HK-2 (cell line): ENCODE measurements around the gene GATA6.
A peak's percentile ranks its signal among the peaks of the same experiment; 100 is the strongest.
"Not testable (repeated sequence)": the region's sequence is repeated elsewhere in the genome, so short reads cannot be mapped to it uniquely, and the experiment has no call there.

Experiments used
- DNase-seq: peaks from one replicate; pipeline ENCODE4 v3.0.0-alpha.2; 2018; ENCODE audit not compliant: unreplicated experiment

GATA6 gene

DNA sequence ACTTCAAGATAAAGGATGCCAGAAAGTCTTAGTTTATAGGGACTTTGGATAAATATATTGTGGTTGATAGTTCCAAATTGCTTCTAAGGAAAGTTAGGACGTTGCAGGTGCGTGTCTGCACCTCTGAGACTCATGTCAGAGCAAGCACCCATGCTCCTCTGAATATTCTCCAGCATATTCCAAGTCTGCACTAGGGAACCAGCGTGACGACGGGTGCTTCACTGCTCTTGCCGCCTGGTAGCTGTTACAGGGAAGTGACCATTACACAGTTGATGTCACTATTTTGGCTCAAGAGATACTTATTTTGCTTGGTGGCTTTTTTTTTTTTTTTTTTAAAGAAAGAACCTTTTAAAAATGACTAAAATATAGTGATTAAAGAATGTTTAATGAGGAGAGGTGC, 35.6 kb downstream of the GATA6 start:
- no peak for DNase-seq

DNA sequence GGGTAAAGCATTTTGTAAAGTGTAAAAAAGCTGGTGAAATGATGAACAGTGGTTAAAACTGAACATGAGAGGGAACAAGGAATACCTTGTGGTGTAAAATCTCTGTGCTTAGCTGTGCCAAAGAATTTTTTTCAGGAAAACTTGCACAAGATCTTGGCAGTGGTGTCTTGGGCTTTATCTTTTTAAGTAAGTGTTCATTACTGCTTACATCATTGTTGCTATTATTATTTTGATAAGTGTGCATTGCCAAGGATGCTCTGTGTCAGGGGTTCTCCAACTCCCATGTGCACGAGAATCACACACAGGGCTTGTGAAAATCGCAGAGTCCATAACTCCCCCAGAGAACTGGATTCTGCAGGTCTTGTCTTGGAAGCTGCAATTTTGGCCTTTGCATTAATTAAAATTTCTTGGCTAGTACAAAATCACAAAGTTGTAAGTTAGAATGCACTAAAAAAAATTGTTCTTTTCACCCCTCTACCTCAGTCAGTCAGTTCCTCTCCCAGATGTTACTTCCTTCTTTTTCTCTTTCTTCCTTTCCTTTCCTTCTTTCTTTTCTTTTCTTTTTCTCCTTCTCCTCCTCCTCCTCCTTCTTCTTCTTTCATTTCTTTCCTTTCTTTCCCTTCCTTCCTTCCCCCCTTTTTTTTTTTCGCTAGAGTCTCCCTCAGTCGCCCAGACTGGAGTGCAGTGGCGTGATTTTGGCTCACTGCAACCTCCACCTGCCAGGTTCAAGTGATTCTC, 37.8 kb downstream of the GATA6 start:
- DNase-seq, result no peak

DNA sequence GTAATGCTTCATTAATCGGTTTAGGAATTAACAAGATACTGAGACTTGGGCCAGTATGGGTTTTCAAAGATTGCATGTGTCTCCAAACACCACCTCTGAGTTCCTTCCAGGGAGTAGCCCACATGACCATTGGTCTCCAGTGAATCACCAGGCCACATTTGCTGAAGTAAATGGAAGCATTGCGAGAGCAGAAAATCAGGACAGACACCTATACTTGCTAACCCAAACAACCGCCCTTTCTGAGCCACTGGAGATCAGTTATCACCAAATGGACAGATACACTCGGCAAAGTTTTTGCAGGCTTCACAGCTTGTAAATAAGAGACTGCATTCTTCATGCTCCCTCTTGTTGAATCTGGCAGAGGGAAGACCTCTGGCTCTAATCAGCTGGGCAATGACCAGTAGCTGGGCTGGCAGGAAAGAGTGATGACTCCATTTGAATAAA, 40.9 kb downstream of the GATA6 start:
- peak; percentile 38 for DNase-seq

DNA sequence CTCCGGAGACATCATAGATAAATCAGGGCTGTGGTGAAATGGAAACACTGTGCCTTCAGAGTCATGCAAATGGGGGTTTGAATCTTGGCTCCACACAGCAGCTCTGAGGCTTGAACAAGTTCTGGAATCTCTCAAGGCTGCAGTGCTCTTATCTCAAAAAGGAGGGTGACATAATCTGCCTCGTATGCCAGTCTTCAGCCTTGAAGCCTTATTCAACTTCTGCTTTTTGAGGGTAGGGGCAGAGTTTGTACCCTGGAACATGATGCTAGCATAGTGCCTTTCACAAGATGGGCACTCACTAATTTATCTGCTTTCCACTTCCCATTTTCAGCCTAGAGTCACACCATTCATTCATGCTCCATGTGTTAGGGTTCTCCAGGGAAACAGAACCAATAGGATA, 42.3 kb downstream of the GATA6 start:
- no peak for DNase-seq

DNA sequence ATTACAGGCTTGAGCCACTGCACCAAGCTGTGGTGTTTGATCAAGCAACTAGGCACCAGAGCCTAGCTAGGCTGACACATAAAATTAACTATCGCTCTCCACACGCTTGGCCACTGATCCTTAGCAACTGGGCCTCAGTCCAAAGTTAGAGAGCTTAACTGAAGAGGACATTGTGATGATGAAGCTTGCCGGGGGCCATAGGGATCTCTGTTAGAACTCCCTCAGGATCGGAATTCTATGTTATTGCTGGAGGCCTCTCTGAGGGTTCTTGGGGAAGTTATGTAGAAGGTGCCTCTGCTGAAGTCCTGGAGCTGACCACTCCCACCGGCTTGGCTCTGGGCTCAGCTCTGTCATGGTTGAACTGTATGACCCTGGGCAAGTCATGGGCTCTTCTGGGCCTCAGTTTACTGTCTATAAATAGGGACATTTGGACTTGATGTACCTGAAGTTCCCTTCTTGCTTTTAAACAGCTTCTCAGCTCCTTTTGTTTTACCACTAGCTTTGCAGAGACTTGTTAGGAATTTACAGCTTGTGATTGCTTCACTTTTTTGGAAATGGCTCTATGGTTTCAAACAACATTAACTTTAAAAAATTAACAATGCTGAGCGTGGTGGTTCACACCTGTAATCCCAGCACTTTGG, 44.1 kb downstream of the GATA6 start:
- DNase-seq, result peak; percentile 46

DNA sequence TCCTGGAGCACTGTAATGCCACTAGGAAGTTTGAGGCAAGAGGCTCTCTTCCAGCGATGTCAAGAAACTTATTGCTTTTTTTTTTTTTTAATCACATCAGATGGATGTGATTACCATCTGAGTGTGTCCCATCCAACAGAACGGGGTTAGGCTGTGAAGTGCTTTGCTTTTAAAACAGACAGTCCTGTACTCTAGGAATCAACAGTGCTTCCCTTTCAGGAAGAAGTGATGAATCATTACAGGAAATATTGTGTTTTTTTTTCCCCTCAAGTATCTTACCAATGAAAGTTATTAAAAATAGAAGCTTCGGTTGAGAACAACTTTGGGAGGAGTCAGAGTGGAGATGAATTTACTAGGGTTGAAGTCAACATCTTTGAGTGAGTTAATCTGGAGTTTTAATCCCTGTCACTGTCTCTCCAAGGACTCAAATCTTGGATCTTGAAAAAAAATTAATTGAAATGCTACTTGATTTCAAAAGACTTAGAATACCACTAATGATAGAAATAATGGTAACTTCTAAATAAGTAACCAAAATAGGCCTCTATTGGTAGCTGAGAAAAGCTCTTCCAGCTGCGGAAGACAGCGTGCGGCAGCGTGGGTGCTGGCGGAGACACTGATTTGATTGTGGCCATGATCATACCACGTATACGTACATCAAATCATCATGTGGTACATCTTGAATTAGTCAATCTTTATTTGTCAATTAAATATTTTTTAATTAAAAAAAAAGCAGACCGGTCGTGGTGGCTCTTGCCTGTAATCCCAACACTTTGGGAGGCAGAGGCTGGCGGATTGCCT, 45.5 kb downstream of the GATA6 start:
- no peak for DNase-seq

DNA sequence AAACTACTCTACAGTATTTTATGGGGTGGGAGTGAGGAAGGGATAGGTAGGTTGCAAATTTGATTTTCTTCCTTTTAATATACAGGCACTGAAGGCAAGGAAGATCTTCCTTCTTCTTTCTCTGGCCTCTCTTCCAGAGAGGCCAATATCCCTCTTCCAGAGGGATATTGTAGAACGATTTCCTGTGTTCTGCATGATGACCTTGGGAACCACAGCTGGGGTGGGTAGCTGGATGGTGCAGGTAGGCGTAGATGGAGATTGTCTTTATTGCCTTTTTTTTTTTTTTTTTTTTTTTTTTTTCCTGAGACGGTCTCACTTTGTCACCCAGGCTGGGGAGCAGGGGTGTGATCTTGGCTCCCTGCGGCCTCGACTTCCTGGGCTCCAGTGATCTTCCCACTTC, 49.4 kb downstream of the GATA6 start:
- DNase-seq, result no peak

DNA sequence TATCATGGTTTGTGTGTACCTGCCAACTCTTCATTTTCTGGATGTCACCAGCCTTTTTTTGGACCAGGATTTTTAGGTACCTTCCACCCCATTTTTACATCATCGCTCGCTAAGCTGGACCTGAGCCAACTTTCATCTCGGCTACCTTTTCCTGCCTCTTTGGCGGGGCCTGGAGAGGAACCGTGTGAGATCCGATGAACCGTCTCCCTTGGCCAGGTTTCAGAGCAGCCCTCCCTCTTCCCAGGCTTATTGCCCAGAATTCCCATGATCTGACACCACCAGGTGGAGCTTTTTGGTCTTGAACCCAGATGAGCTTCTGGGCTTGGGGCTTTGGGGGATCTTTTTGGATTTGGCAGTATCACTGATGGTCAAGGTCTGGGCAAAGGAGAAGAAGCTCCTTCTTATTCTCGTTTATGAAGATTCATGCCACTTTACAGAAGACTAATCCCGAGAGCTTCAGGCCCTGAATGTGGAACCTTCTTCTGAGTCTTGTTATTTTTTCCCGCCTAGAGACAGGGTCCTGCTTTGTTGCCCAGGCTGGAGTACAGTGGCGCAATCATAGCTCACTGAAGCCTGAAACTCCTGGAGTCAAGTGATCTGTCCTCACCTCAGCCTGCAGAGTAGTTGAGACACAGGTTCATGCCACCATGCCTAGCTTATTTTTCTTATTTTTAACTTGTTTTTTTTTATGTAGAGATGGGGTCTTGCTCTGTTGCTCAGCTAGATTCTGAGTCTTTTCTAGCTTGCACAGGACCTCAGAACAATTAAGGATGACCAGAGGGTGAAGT, 50.4 kb downstream of the GATA6 start:
- no peak for DNase-seq

DNA sequence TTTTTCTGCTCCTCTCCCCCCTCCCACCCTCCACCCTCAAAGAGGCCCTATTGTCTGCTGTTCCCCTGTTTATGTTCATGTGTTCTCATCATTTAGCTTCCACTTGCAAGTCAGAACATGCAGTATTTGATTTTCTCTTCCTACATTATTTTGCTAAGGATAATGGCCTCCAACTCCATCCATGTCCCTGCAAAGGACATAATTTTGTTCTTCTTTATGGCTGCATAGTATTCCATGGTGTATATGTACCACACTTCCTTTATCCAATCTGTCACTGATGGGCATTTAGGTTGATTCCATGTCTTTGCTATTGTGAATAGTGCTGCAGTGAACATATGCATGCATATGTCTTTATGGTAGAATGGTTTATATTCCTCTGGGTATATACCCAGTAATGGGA, 51.2 kb downstream of the GATA6 start:
- not testable (repeated sequence) for DNase-seq

DNA sequence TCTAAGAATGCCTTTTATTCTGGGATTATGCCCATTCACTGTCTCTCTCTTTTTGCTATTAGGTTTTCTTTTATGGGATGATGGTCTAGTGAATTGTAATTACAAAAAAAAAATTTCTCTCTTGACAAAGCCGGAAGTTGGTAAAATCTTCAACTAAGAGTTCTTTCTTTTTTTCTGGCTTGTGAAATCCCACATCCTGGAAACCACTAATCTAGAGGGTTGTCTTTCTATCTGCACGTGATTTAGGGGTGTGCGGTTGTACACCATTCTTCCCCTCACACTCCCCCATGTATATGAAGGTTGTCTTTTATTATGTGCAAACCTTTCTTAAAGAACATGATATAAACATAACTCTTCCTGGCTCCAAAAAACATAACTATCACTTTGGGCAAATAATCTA, 52.0 kb downstream of the GATA6 start:
- DNase-seq, result no peak

DNA sequence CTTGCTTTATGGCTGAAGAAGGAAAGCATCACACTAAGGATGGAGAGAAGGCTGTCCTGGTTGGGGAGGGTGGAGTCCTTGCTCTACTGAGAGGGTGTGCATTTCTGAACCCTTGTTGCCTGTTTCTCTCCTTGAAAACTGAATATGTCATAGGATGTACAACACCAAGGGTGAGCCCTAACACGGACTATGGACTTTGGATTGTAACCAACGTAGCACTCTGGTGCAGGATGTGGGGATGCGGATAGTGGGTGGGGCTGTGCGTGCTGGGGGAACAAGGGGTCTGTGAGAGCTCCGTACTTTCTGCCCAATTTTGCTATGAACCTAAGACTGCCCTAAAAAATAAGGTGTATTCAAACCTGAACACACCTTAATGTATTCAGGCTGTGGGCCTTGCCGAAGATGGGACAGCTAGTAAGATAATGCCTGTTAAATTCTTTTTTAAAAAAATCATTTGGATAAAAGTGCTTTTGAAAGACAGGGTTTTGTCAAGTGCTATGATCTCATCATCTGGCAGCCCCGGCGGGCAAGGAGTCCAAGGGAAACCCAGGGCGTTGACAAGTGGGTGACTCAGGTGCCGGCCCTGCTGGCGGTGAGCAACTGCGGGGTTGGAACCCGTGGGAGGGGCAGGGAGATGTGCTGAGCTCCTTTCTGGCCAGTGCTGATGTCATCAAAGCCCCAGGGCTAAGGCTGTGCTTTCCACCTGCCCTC, 54.0 kb downstream of the GATA6 start:
- peak; percentile 86 for DNase-seq

DNA sequence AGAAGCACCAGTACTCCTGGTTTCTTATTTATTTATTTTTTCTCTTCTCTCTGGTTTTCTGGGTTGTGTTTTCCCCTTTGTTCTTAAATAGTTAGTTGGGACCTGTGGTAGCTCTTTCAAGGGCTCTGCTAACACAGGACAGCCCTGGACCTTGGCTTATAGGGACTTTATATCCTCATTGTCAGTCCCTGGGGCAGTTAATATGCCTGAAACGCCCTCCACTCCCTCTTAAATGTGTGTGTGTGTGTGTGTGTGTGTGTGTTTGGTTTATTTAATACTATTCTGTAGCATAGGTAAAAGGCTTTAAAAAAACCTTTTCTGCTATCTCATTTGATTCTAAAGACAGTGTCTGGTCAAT, 54.6 kb downstream of the GATA6 start:
- no peak for DNase-seq

DNA sequence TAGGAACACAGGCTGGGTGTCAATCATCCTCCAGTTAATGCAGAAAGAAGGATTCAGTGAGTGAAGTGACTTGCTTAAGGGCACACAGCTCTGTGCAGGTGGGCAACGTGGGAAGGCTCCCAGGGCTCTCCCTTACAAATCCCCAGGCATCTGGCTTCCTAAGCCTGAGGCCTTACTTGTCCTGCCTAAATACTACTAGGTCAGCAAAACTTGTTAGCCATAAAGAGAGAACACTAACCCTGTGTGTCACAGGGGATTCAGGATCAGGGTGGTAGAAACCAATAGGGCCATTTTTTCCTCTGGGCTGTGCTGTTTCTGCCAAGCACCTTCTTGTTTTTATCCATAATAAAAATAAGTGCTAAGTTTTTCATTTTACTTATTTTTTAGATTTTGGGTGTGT, 55.0 kb downstream of the GATA6 start:
- DNase-seq, result no peak

DNA sequence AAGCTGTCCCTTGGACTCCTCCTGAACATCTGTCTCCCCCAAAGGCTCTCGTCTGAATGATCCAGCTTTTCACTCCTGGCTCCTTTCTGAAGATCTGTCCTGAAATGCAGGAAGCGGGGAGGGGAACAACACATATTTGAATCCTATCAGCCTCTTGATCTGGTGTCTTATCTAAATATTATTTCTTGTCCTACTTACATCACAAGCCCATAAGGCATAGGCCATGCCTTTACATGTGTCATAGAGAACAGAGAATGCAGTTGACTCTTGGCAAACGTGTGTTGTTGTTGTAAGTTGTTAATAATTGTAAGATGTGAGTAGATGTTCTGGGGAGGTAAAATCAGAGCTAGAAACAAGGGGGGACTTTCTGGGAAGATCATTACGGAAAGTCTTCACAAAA, 57.4 kb downstream of the GATA6 start:
- DNase-seq, result no peak

DNA sequence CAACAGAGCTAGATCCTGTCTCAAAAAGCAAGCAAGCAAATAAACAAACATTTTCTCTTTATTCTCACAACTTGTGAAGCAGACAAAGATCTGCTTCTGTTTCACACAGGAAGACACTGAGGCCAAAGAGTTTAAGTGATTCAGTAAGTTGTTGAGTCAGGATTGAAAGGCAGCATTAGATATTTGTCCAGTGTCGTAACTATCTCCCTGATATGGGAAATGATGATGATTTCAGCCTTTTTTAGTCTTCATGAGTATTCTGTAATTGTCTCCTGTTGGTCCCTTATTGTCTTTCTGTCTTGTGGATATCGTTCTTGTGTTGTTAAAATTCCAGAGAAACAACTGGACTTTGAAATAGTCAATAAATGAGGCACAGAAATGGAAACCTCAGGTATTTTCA, 59.6 kb downstream of the GATA6 start:
- no peak for DNase-seq

DNA sequence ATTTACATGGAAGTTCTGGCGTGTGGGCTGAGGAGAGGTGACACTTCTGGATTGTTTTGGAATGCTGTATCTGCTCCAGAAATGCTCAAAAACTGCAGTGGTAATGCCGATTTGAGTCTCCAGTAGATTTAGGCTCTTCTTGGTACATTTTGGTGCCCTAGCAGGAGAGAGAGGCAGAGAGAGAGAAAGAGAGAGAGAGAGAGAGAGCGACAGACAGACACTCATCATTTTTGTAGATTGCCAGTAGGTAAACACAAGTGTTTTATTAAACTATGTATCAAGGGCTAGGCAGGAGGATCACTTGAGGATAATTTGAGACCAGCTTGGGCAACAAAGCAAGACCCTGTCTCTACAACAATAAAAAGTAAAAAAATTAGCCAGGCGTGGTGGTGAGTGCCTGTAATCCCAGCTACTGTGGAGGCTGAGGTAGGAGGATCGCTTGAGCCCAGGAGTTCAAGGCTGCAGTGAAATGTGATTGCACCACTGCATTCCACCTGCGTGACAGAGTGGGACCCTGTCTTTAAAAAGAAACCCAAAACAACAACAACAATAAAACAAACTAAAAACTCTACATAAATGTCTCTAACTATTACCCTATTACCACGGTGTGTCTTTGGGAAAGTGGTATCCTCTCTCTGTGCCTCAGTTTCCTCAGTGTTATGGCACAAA, 60.2 kb downstream of the GATA6 start:
- DNase-seq, result no peak

DNA sequence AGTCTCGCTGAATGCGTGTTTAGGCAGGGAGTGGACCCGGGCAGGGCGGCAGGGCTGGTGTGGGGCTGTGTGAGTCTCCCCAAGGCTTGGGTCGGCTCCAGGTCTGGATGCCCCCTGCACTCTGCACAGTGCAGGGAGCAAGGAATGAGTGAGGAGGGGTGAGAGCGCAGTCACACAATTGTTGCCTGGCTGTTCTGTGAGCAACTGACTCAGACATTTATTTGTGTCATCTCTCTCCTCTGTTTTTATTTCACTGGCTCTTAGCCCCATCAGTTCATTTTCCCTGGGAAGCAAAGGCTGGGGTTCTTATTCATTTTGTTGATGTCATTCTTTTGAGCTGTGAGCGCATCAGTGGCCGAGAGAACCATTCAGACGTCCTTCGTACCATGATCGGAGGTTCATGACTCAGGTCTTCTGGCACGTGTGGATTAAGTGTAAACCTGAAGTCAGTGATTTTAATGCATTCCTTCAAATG, 61.1 kb downstream of the GATA6 start:
- peak; percentile 30 for DNase-seq

DNA sequence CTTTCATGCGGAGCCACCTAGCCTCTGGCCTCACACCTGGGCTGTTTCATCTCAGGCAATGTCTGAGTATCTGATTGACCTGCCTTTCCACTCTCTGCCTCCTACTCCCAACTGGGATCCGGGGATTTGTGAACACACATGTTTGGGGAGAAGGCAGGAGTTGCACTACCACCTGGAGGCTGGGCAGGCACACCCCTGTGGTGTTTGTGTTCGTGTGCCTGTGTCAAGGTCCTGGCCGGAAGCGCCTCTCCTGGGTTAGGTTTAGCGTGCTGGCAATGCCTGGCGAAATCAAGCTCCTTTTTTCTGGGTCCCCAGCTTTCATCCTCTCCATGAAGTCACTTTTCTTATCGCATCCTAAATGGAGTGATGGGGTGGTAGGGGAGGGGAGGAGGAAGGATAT, 63.9 kb downstream of the GATA6 start:
- DNase-seq, result no peak

DNA sequence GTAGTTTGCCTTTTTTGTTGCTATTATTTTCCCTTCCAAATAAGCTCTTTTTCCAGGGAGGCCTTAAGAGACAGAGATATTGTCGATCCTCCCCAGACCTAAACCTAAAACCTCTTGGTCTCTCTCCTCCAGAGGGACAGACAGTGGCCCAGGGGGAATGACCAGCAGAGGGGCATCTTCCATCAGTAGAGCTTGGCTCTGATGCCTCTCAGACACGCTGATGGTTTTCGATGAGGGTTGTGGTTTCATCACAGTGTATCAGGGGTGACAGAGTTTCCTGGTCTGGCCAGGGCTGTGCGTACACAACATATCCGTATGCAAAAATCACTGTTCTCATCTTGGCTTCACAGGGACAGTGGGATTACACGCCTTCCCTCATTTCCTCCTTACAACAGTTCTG, 68.6 kb downstream of the GATA6 start:
- DNase-seq, result no peak

DNA sequence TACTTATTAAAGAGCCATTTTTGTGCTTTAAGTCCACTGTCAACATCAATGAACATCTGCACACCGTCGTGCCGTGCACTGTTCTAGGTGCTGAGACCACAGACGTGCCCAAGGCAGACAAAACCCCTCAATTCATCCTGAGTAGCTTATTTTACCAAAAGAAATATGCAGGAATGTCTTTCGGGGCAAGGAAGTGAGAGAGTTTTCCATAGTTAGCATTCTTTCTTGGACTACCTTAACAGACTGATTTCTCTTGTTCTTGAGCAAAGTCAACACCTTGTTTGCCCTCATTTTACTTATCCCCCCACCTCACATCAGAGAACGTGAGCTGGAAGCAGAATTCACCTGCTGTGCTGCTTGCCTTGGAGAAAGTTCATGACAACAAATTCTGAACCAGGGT, 69.3 kb downstream of the GATA6 start:
- DNase-seq, result no peak

DNA sequence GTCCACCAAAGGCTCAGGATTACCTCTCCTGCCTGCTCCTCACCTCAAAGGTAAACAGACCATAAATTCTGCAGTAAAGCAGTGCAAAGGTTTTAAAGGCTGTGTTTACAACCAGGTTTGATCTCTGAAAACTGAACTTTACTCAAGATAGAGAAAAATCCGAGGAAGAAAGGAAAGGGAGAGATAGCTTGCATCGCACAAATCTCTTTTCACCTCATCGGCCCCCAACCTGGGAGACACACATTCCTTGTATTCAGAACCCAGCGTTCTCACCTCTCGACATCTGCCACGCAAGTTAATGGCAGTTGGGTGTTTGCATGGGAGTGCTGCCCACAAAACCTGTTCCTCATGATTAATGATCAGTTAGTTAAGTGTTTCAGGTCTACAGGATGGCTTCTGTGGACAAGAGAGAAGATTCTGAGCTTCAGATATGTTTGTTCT, 72.6 kb downstream of the GATA6 start:
- DNase-seq, result no peak
